Stimulated activated CD8-positive, alpha-beta memory T cell treated with anti-CD3 and anti-CD28 coated beads, Interleukin-7, amount 100 ng/mL, for 1 hour (primary cell): ENCODE measurements around the gene ZNF428.

Experiments
- DNase-seq, 2 donors: peaks; one replicate each; pipeline ENCODE4 v3.0.0-alpha.2; 2020; ENCODE audit warnings: low read depth in 2 of 2

The ZNF428 gene

GRCh38 chr19:43562226-43562697 is 57.2 kb downstream of the ZNF428 start:
- no peak for DNase-seq

GRCh38 chr19:43561139-43561970 is 58.1 kb downstream of the ZNF428 start:
- no peak for DNase-seq

GRCh38 chr19:43560687-43561086 is 58.7 kb downstream of the ZNF428 start:
- DNase-seq, result no peak
